MG63 (cell line): ENCODE measurements around the gene COMT. TPM values are rescaled to one million over a fixed set of nuclear protein-coding genes. Genes with fewer than 3 reads are reported as not detected.

Source experiments
- DNase-seq: peaks from one replicate; pipeline ENCODE4 v3.0.0-alpha.2; 2020
- H3K27me3 ChIP-seq: fragments of 250-450 bp; sonication (Bioruptor Pico); 2 replicates; pipeline ENCODE4 v1.5.1; 2020; ENCODE audit warnings: mild to moderate bottlenecking, moderate library complexity
- H3K36me3 ChIP-seq: fragments of 250-450 bp; sonication (Bioruptor Pico); 2 replicates; pipeline ENCODE4 v1.5.1; 2020; ENCODE audit warnings: mild to moderate bottlenecking, moderate library complexity
- H3K4me3 ChIP-seq: fragments of 250-450 bp; sonication (Bioruptor Pico); 2 replicates; pipeline ENCODE4 v1.5.1; 2020; ENCODE audit warnings: mild to moderate bottlenecking, moderate library complexity
- H3K9me3 ChIP-seq: fragments of 250-450 bp; sonication (Bioruptor Pico); 2 replicates; pipeline ENCODE4 v1.5.1; 2020; ENCODE audit warnings: mild to moderate bottlenecking, moderate library complexity
- total RNA-seq: library from RNA; depleted of rRNA; stranded (reverse); fragments of >200 nt; shearing (Covaris generic); gene quantifications from 2 replicates; pipeline ENCODE4 v1.2.3, GENCODE V29; 2014; ENCODE audit warnings: low replicate concordance

The COMT gene
- total RNA-seq, 1 experiment from 2014 or later = 263 TPM

- H3K4me3 ChIP-seq = no peak overlapping the region
- no peaks in the 10 kb centered on the region for H3K27me3 ChIP-seq
- H3K36me3 ChIP-seq = no peaks in the 10 kb centered on the region
- H3K9me3 ChIP-seq = no peaks in the 10 kb centered on the region
- DNase-seq = no peak
Observed at GRCh38 chr22:19981171-19981960, 39.8 kb downstream of the COMT start.

DNA sequence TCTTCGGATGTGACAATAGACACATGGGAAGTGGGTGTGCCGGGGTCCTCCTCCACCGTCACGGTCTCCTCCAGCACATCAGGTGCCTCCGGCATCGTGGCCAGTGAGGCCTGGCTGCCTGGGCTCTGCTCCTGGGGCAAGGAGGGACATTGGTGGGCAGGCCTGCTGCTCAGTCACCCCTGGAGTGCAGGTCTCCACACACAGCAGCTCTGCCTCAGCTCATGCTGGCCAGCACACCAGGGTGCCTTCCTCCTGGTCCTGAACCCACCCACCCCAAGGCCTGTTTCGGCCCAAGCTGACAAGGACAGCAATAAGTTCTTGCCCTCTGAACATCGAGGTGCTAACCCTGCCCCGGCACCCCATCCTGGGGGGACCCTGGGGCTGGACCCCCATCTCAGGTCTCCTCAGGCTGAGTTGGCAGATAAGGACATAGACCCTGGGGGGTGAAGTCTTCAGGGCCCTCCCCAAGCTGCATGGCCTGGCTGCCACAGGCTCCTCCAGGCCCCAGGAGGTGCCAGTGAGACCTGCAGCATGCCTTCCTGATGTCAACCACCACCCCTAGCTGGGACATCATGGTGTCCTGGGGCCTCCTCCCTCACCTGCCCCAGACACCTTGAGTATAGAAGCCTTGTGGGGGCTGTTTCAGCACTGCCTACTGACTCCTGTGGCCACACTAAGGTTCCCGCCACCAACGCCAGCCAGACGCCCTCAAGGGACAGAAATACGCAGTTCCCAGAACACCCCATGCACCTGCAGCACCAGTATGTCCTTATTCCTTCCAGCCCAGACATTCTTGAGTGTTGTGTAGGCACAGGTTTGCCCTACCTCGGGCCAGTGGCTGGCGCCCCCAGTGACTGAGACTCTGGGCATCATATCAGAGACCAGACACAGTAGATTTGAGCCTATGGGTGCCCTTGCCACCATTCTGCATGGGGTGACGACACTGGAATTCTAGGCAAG is 40.7 kb downstream of the COMT start:
- Histone ChIP-seq H3K36me3 (no peaks in the 10 kb centered on the region), H3K9me3 (no peaks in the 10 kb centered on the region), H3K27me3 (no peaks in the 10 kb centered on the region), H3K4me3 (no peak overlapping the region)
- no peak for DNase-seq

- no peaks in the 10 kb centered on the region for H3K9me3 ChIP-seq
- H3K27me3 ChIP-seq = no peaks in the 10 kb centered on the region
- no peak for DNase-seq
- H3K36me3 ChIP-seq = no peaks in the 10 kb centered on the region
- no peak overlapping the region for H3K4me3 ChIP-seq
Observed at GRCh38 chr22:19982991-19983578, 41.5 kb downstream of the COMT start.

DNA sequence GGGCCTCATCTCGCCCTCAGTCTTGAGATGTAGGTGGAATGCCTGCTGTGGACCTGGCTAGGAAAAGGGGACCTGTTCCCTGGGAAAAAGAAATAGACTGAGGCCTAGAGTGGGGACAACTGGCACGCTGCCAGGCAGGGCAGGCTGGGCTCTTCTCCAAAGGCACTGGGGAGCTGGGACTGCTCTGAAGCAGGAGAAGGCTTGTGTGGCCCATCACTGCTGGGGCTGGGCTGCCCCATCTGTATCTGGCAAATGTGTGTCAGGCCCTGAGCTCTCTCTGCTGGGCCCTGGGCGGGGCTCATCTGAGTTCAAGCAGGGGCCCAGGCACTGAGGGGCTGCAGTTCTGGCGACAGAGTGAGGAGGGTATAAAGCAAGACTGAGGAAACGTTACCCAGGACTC is 42.2 kb downstream of the COMT start:
- no peak for DNase-seq
- no peaks in the 10 kb centered on the region for H3K9me3 ChIP-seq
- no peak overlapping the region for H3K4me3 ChIP-seq
- no peaks in the 10 kb centered on the region for H3K36me3 ChIP-seq
- H3K27me3 ChIP-seq = no peaks in the 10 kb centered on the region

DNA sequence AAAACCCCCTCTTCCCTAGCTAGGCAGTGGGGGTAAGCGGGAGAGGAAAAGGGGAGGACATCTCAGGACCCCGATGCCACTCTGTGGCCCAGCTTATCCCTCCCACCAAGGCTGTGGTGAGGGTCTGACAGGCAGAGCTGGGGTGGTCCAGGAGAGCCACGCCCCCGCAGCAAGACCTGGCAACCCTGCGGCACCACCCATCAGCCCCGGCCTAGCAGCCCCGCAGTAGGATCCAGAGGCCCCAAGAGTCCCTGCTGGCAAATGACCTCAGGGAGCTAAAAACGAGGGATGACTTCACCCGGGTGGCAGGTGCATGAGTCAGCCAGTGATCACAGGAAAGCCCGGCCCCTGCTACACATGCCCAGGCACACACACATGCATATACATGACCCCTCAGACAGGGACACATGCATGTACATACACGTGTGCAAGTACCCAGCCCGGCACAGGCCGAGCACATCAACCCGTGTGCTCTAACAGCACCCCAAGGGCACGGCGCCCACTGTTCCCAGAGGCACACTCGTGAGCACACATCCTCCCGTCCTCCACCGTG is 42.7 kb downstream of the COMT start:
- no peak overlapping the region for H3K4me3 ChIP-seq
- H3K9me3 ChIP-seq = no peaks in the 10 kb centered on the region
- no peaks in the 10 kb centered on the region for H3K36me3 ChIP-seq
- no peaks in the 10 kb centered on the region for H3K27me3 ChIP-seq
- peak; percentile 82 for DNase-seq

DNA sequence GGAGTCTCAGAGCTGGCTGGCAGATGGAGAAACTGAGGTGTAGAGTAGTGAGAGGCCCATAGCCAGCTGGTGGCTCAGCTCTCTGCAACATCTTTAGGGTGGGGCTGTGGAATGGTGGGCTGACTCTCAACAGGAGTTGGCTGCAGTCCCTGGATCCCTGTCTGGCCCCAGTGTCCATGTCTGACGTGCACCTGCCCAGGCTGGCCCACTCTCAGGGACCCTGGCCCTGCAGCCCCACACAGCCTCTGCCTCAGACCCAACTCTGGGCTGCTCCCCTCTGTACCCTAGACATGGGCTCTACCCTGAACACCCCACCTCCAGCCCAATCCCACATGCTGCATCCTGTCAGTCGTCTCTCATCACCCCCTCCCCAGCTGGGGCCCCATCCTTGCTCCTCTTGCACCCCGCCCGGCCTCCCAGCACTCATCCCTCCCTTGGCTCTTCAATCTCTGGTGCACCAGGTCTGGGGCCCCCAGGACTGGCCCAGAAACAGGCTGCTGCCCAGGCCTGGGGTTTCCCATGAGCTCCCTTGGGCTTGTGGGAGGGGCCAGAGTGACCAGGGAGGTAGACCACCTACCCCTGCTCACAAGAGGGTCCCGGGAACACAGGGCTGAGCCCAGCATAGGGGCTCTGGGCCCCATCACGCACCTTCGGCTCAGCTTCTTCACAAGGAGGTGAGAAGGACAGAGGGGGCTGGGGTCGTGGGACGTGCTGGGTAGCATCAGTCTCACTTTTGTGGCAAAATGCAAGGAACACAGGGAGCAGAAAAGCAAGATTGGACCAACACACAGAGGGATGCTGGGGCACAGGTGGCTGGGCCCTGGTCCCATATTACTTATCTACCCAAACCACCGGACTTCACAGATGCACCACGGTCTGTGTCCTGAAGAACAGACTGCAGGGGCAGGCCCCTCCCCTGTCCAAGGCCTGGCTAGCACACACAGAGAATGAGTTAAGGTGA is 43.6 kb downstream of the COMT start:
- no peak overlapping the region for H3K4me3 ChIP-seq
- no peaks in the 10 kb centered on the region for H3K27me3 ChIP-seq
- no peaks in the 10 kb centered on the region for H3K36me3 ChIP-seq
- no peaks in the 10 kb centered on the region for H3K9me3 ChIP-seq
- no peak for DNase-seq

GRCh38 chr22:19986011-19986409 is 44.4 kb downstream of the COMT start:
- DNase-seq = no peak
- no peak overlapping the region; the same call in 1 of the 2 replicates for H3K4me3 ChIP-seq

DNA sequence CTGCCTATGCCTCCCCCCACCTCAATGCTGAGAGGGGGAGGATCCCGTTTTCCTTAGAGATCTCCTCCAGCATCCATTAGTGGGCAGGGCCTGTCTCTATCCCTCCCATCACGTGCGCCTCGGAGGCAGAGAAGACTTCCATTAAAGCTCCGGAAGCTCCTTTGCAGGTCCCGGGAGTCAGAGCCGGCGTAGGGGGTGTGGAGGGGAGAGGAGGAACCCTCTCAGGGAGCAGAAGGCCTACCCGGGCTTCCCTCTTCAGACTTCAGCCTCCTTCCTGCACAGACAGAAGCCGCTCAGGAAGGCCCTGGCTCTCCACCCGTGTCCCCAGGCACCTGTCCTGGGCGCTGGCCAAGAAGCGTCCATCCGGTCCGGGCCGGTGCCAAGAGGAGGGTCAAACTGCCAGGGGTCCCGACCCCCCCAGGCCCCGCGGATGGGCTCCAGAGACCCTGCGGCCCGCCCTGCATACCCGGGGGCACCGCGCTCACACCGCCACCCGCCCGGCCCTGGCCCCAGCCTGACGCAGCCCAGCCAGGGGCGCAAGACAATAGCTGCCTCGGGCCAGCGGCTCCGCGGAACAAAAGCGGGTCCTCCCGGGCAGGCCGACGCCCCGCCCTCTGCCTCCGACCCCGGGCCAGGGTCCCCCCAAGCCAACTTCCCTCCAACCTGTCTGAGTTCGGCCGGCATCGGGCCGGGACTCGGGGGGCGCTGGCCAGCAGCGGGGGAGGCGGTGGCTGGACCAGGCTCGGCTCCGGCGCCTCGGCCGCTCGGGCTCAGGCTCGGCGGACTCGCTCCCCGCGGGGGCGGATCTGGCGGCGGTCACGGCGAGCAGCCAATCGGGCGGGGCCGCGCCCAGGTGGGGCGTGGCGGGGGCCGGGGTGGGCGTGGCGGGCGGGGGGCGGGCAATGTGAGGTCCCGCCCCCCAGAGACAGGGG is 45.1 kb downstream of the COMT start:
- H3K9me3 ChIP-seq = no peaks in the 10 kb centered on the region
- no peaks in the 10 kb centered on the region for H3K27me3 ChIP-seq
- peak overlapping the region; percentile 54 for H3K4me3 ChIP-seq
- peak; percentile 65 for DNase-seq
- H3K36me3 ChIP-seq = no peaks in the 10 kb centered on the region

More at GRCh38 chr22:19986011-19986409, 44.4 kb downstream of the COMT start:
- Histone ChIP-seq H3K9me3 (no peaks in the 10 kb centered on the region), H3K27me3 (no peaks in the 10 kb centered on the region), H3K36me3 (no peaks in the 10 kb centered on the region)

DNA sequence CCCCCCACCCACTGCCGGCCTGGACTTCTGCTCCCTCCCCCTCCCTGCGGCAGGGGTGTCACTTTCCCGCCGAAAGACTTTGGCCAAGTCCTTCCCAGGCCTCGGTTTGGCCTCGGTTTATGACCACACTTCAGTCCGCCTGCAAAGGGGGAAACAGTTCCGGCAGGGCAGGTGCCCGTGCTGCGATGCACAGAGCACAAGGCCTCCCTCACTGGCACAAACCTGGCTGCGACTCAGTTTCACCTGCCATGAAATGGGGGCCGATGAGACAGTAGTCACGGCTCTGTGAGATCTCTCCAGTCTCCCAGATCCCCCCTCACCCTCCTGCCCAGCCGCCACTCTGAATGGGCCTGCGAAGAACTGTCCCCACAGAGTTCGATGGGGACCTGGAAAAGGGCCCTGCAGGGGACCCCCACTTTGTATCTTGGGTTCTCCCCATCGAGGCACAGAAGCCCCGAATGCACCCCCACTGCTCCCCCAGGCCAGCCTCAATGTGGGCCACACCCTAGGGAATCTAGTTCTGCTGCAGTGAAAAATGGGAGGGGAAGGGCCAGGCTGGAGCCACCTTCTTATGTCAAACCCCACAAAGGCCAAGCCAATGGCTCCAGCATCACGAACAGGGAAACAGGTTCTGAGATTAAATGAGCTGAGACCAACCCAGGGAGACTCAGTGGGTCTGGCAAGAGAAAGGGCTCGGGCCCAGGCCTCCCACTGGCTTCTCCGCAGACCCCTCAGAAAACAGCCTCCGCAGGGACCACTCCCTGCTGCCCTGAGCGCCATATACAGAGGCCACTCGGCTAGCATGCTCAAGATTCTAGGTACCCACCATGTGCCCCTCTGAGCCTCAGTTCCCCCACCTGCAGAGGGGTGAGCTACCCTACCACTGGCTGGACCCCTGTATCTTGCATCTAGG is 46.1 kb downstream of the COMT start:
- Histone ChIP-seq H3K27me3 (no peaks in the 10 kb centered on the region), H3K36me3 (no peaks in the 10 kb centered on the region), H3K9me3 (no peaks in the 10 kb centered on the region), H3K4me3 (no peak overlapping the region)
- DNase-seq = no peak

- H3K27me3 ChIP-seq = no peaks in the 10 kb centered on the region
- DNase-seq = no peak
Observed at GRCh38 chr22:19988331-19988808, 46.8 kb downstream of the COMT start.

GRCh38 chr22:19988965-19989724 is 47.6 kb downstream of the COMT start:
- H3K27me3 ChIP-seq = no peaks in the 10 kb centered on the region
- H3K9me3 ChIP-seq = no peaks in the 10 kb centered on the region
- no peak overlapping the region for H3K4me3 ChIP-seq
- no peak for DNase-seq
- no peaks in the 10 kb centered on the region for H3K36me3 ChIP-seq

More at GRCh38 chr22:19988331-19988808, 46.8 kb downstream of the COMT start:
- no peaks in the 10 kb centered on the region for H3K36me3 ChIP-seq
- no peak overlapping the region for H3K4me3 ChIP-seq
- no peaks in the 10 kb centered on the region for H3K9me3 ChIP-seq

DNA sequence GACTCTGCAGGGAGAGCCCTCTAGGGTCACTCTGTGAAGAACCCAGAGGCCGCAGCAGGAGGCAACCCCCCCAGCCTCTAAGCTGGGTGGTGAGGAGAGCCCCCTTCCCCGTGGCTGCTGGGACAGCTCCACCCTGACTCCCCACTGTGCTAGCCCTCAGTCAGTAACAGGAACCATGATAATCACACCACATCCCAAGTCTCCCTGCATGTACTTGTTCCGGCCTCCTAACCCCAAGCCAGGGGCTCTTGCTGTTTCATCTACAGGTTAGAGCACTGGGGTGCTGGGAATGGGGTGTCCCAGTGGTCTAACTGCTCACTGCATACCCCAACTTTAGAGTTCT is 48.1 kb downstream of the COMT start:
- Histone ChIP-seq H3K4me3 (no peak overlapping the region), H3K27me3 (no peaks in the 10 kb centered on the region), H3K9me3 (no peaks in the 10 kb centered on the region), H3K36me3 (no peaks in the 10 kb centered on the region)
- DNase-seq = no peak

GRCh38 chr22:19990188-19990587 is 48.6 kb downstream of the COMT start:
- DNase-seq = no peak
- H3K4me3 ChIP-seq = no peak overlapping the region
- H3K9me3 ChIP-seq = no peaks in the 10 kb centered on the region
- no peaks in the 10 kb centered on the region for H3K27me3 ChIP-seq
- H3K36me3 ChIP-seq = no peaks in the 10 kb centered on the region
